WTC11 (cell line): ENCODE data around the gene FAHD1. TPM values are rescaled to one million over a fixed set of nuclear protein-coding genes. Genes with fewer than 3 reads are reported as not detected.

Source experiments
- ATAC-seq: fragments of 200-7000 bp; cut with Tn5 transposase; 2 replicates; pipeline ENCODE4 v1.10.0; 2021; ENCODE audit warnings: mild to moderate bottlenecking, moderate library complexity
- CTCF ChIA-PET: fragments of 300-600 bp; sonication (Branson Sonifier 250); formaldehyde crosslinking; loops from one replicate; lab custom pipeline; 2021; ENCODE audit warnings: antibody characterized with exemption; lab: Charles Lee
- POLR2A ChIA-PET: fragments of 350-600 bp; sonication (Branson Sonifier 250); formaldehyde crosslinking; loops from one replicate; lab custom pipeline; 2021; ENCODE audit warnings: antibody characterized with exemption; lab: Charles Lee
- DNase-seq: peaks from one replicate; pipeline ENCODE4 v3.0.0; 2021; ENCODE audit warnings: low spot score
- H3K27ac Mint-ChIP-seq: 2 replicates; pipeline ENCODE4 v1.8.0; 2021; ENCODE audit warnings: mixed read lengths
- H3K27me3 Mint-ChIP-seq: 2 replicates; pipeline ENCODE4 v1.8.0; 2021; ENCODE audit warnings: low read depth, mild to moderate bottlenecking, moderate library complexity, mixed read lengths
- H3K36me3 Mint-ChIP-seq: 2 replicates; pipeline ENCODE4 v1.8.0; 2021; ENCODE audit warnings: mixed read lengths
- H3K4me1 Mint-ChIP-seq: 2 replicates; pipeline ENCODE4 v1.8.0; 2022; ENCODE audit warnings: mixed read lengths
- H3K4me3 Mint-ChIP-seq: 2 replicates; pipeline ENCODE4 v1.8.0; 2021; ENCODE audit warnings: mild to moderate bottlenecking, moderate library complexity, mixed read lengths
- H3K9me3 Mint-ChIP-seq: 2 replicates; pipeline ENCODE4 v1.8.0; 2021; ENCODE audit warnings: mixed read lengths
- ATF6 ChIP-seq: sonication (generic); formaldehyde crosslinking; IDR thresholded peaks from 2 replicates; pipeline ENCODE4 v1.8.1; 2023; ENCODE audit warnings: mild to moderate bottlenecking, missing genetic modification reagents
- CDX4 ChIP-seq: fragments of 250-450 bp; sonication (Bioruptor Pico); IDR thresholded peaks from 2 replicates; pipeline ENCODE4 v1.9.0; 2021; ENCODE audit warnings: moderate library complexity, mild to moderate bottlenecking, inconsistent platforms, borderline replicate concordance
- CREB1 ChIP-seq: sonication (generic); formaldehyde crosslinking; IDR thresholded peaks from 2 replicates; pipeline ENCODE4 v1.8.0; 2023; ENCODE audit warnings: mild to moderate bottlenecking, missing genetic modification reagents
- ESRRA ChIP-seq: sonication (generic); formaldehyde crosslinking; IDR thresholded peaks from 2 replicates; pipeline ENCODE4 v1.8.1; 2022; ENCODE audit warnings: mild to moderate bottlenecking, missing genetic modification reagents, borderline replicate concordance
- ETV6 ChIP-seq: sonication (generic); formaldehyde crosslinking; IDR thresholded peaks from 2 replicates; pipeline ENCODE4 v1.8.1; 2022; ENCODE audit warnings: mild to moderate bottlenecking, missing genetic modification reagents
- GABPB1 ChIP-seq: sonication (generic); formaldehyde crosslinking; IDR thresholded peaks from 2 replicates; pipeline ENCODE4 v1.8.1; 2023; ENCODE audit warnings: mild to moderate bottlenecking, missing genetic modification reagents
- GRHL2 ChIP-seq: fragments of 250-450 bp; sonication (Bioruptor Pico); IDR thresholded peaks from 2 replicates; pipeline ENCODE4 v1.8.0; 2022; ENCODE audit warnings: mild to moderate bottlenecking, moderate library complexity; ENCODE audit not compliant: insufficient replicate concordance, severe bottlenecking
- IRF1 ChIP-seq: sonication (generic); formaldehyde crosslinking; IDR thresholded peaks from 2 replicates; pipeline ENCODE4 v1.8.0; 2023; ENCODE audit warnings: missing genetic modification reagents
- IRF2 ChIP-seq: sonication (generic); formaldehyde crosslinking; IDR thresholded peaks from 2 replicates; pipeline ENCODE4 v1.8.0; 2022; ENCODE audit warnings: low read depth, missing genetic modification reagents, borderline replicate concordance
- JAZF1 ChIP-seq: fragments of 250-450 bp; sonication (Bioruptor Pico); IDR thresholded peaks from 2 replicates; pipeline ENCODE4 v1.9.0; 2021; ENCODE audit warnings: moderate library complexity, mild to moderate bottlenecking, inconsistent platforms
- MLX ChIP-seq: sonication (generic); formaldehyde crosslinking; IDR thresholded peaks from 2 replicates; pipeline ENCODE4 v1.8.1; 2023; ENCODE audit warnings: mild to moderate bottlenecking, missing genetic modification reagents, moderate library complexity
- MXD4 ChIP-seq: fragments of 250-450 bp; sonication (Bioruptor Pico); IDR thresholded peaks from 2 replicates; pipeline ENCODE4 v1.8.0; 2021; ENCODE audit warnings: mild to moderate bottlenecking, moderate library complexity, borderline replicate concordance
- MYBL2 ChIP-seq: sonication (generic); formaldehyde crosslinking; IDR thresholded peaks from 2 replicates; pipeline ENCODE4 v1.8.1; 2023; ENCODE audit warnings: mild to moderate bottlenecking, moderate library complexity, missing genetic modification reagents
- OVOL2 ChIP-seq: fragments of 250-450 bp; sonication (Bioruptor Pico); IDR thresholded peaks from 2 replicates; pipeline ENCODE4 v1.9.0; 2021; ENCODE audit warnings: mild to moderate bottlenecking, borderline replicate concordance
- PRRX2 ChIP-seq: fragments of 250-450 bp; sonication (Bioruptor Pico); IDR thresholded peaks from 2 replicates; pipeline ENCODE4 v1.8.0; 2021; ENCODE audit warnings: mild to moderate bottlenecking
- RORB ChIP-seq: fragments of 250-450 bp; sonication (Bioruptor Pico); IDR thresholded peaks from 2 replicates; pipeline ENCODE4 v1.9.0; 2021; ENCODE audit warnings: mild to moderate bottlenecking
- USF2 ChIP-seq: sonication (generic); formaldehyde crosslinking; IDR thresholded peaks from 2 replicates; pipeline ENCODE4 v1.8.1; 2023; ENCODE audit warnings: mild to moderate bottlenecking, missing genetic modification reagents, moderate library complexity
- ZMAT4 ChIP-seq: fragments of 250-450 bp; sonication (Bioruptor Pico); IDR thresholded peaks from 2 replicates; pipeline ENCODE4 v1.9.0; 2021; ENCODE audit warnings: mild to moderate bottlenecking
- ZNF219 ChIP-seq: sonication (generic); formaldehyde crosslinking; IDR thresholded peaks from 2 replicates; pipeline ENCODE4 v1.8.0; 2023; ENCODE audit warnings: missing genetic modification reagents, mild to moderate bottlenecking, borderline replicate concordance
- ZNF317 ChIP-seq: sonication (generic); formaldehyde crosslinking; IDR thresholded peaks from 2 replicates; pipeline ENCODE4 v1.8.1; 2023; ENCODE audit warnings: low read depth, mild to moderate bottlenecking, moderate library complexity, missing genetic modification reagents, borderline replicate concordance
- ZNF396 ChIP-seq: fragments of 250-450 bp; sonication (Bioruptor Pico); IDR thresholded peaks from 2 replicates; pipeline ENCODE4 v1.8.0; 2021; ENCODE audit warnings: mild to moderate bottlenecking, moderate library complexity, borderline replicate concordance
- ZNF532 ChIP-seq: fragments of 250-450 bp; sonication (Bioruptor Pico); IDR thresholded peaks from 2 replicates; pipeline ENCODE4 v1.9.0; 2021; ENCODE audit warnings: mild to moderate bottlenecking, borderline replicate concordance
- total RNA-seq: library from RNA; stranded (reverse); gene quantifications from 3 replicates; pipeline ENCODE4 v1.2.3, GENCODE V29; 2021

The FAHD1 gene
- total RNA-seq, 1 experiment from 2014 or later = 14.3 TPM

GRCh38 chr16:1816396-1817275 lies 10.4 kb upstream of the FAHD1 start (continued):
- TF ChIP-seq MLX (CRISPR knock-in tag) (no peak), JAZF1 (CRISPR knock-in tag) (no peak)

GRCh38 chr16:1817276-1817589 lies 9.8 kb upstream of the FAHD1 start:
- ATAC-seq (no peak), DNase-seq (no peak)
- ChIA-PET CTCF (no interaction called here), POLR2A (no interaction called here)
- no peak overlapping the region for H3K27ac Mint-ChIP-seq
- H3K4me3 Mint-ChIP-seq = no peak overlapping the region
- no peaks in the 10 kb centered on the region for H3K4me1 Mint-ChIP-seq
- TF ChIP-seq ETV6 (CRISPR knock-in tag) (no peak), ZNF532 (CRISPR knock-in tag) (no peak), CREB1 (CRISPR knock-in tag) (no peak), GABPB1 (CRISPR knock-in tag) (no peak), GRHL2 (no peak), MXD4 (CRISPR knock-in tag) (no peak), MYBL2 (CRISPR knock-in tag) (no peak), CDX4 (no peak), USF2 (CRISPR knock-in tag) (no peak), IRF1 (CRISPR knock-in tag) (no peak), ZNF317 (CRISPR knock-in tag) (no peak), ZNF219 (CRISPR knock-in tag) (no peak), ATF6 (no peak), IRF2 (CRISPR knock-in tag) (no peak), OVOL2 (CRISPR knock-in tag) (no peak), ZMAT4 (no peak), PRRX2 (CRISPR knock-in tag) (no peak), ZNF396 (CRISPR knock-in tag) (no peak), RORB (CRISPR knock-in tag) (no peak), ESRRA (CRISPR knock-in tag) (no peak)
- no peaks in the 10 kb centered on the region for H3K9me3 Mint-ChIP-seq
- peaks cover 6% of the 10 kb centered on the region for H3K36me3 Mint-ChIP-seq
- no peaks in the 10 kb centered on the region for H3K27me3 Mint-ChIP-seq
